ENCODE results near the gene TMBIM6.

Gene TMBIM6

DNA sequence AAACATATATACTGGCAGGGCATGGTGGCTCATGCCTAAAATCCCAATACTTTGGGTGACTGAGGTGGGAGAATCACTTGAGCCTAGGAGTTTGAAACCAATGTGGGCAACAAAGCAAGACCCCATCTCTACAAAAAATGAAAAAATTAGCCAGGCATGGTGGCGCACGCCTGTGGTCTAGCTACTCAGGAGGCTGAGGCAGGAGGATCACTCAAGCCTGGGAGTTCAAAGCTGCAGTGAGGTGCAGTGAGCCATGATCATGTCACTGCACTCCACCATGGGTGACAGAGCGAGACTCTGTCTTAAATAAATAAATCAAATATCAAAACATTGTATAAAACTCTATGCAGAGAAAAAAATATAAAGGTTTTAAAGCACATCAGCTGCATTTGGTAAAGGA lies 39.3 kb upstream of the TMBIM6 start:
- no peak for DNase-seq (ENCODE audit: low read depth)
- no peak for TF ChIP-seq CTCF (IDR thresholded peaks at IDR 0.05; ENCODE audit: insufficient read depth, low read depth, low read length, missing control alignments)
- H3K4me3 ChIP-seq (ENCODE audit: low read length), result no peak overlapping the region

- H3K4me3 ChIP-seq (ENCODE audit: low read length), result no peak overlapping the region
- DNase-seq (ENCODE audit: low read depth), result no peak
- TF ChIP-seq CTCF (IDR thresholded peaks at IDR 0.05; ENCODE audit: insufficient read depth, low read depth, low read length, missing control alignments), result no peak
Measured at GRCh38 chr12:49702676-49703215, 38.6 kb upstream of the TMBIM6 start.

DNA sequence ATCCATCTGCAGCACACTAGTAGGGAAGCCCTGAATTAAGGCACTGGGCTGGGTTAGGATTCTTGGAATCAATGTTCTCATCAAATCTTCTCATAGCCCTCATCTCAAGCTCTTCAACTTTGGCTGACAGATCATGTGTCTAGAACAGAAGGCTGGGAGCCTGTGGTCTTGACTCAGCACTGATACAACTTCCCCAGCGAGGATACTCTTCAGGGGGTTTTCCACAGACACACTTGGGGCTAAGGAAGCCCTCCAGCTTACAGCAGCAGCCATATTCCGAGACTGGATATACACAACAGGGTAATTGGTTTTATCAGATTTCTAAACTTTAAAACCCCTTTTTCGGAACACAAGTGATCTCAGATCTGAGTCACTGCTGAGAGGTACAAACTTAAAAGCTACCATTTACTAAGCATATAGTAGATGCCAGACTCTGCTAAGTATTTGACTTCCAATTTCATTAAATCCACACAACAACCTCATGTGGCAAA lies 37.7 kb upstream of the TMBIM6 start:
- peak; percentile 26 for DNase-seq (ENCODE audit: low read depth)
- no peak overlapping the region for H3K4me3 ChIP-seq (ENCODE audit: low read length)
- TF ChIP-seq CTCF (IDR thresholded peaks at IDR 0.05; ENCODE audit: insufficient read depth, low read depth, low read length, missing control alignments), result no peak

GRCh38 chr12:49705479-49706134 lies 35.8 kb upstream of the TMBIM6 start:
- no peak overlapping the region for H3K4me3 ChIP-seq (ENCODE audit: low read length)
- peak; percentile 31 for DNase-seq (ENCODE audit: low read depth)
- no peak for TF ChIP-seq CTCF (IDR thresholded peaks at IDR 0.05; ENCODE audit: insufficient read depth, low read depth, low read length, missing control alignments)

DNA sequence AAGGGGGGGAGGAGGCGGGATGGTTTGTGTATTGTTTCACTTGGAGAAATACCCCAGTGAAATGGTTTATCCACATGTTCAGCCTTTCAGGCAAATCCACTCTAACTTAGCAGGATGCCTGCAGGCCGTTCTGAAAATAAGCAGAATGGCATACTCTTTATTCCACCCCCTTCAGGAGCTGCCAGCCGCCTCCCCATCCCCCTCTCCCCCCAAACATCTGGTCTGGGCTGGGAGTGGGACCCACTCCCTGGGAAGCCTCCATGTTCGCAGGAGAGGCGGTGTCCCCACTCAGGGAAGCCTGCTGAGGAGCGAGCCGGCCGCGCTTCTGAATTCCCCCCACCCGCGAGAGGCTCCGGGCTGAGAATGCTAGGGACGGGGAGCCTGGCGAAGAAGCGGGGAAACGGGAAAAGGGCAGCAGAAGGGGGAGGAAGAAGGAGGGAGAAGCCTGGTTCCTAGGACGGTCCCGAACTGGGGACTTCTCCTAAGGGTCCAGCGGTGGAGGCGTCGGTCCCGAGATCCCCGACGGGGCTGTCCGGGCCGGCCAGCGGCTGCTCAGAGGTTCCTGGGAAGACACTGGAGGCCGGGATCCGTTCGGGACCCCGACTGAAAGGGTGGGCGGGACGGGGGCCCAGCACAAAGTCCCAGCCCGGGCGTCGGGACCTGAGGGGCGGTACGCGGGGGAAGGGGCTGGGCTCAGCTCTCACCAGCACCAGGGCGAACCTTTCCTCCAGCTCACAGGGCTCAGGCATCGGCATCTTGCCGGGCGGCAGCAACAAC lies 34.8 kb upstream of the TMBIM6 start:
- H3K4me3 ChIP-seq (ENCODE audit: low read length), result peak overlapping the region; percentile 43
- no peak for TF ChIP-seq CTCF (IDR thresholded peaks at IDR 0.05; ENCODE audit: insufficient read depth, low read depth, low read length, missing control alignments)
- DNase-seq (ENCODE audit: low read depth), result no peak

- peak; percentile 95 for DNase-seq (ENCODE audit: low read depth)
- peak; percentile 76 for TF ChIP-seq CTCF (IDR thresholded peaks at IDR 0.05; ENCODE audit: insufficient read depth, low read depth, low read length, missing control alignments)
- peak within 1 kb of the TSS; percentile 43 for H3K4me3 ChIP-seq (ENCODE audit: low read length)
Measured at GRCh38 chr12:49707128-49707811, 34.1 kb upstream of the TMBIM6 start, which contains the start of gene FMNL3. Gene FMNL3 (minus strand): TSS chr12:49707405. CDS start chr12:49707180, 225 bp downstream.
